GM19328 (cell line): ENCODE data around the gene TBX20.
"Not testable (repeated sequence)": the region's sequence is repeated elsewhere in the genome, so short reads cannot be mapped to it uniquely, and the experiment has no call there.

Experiments
- ATAC-seq: cut with Tn5 transposase; IDR thresholded peaks from one replicate; pipeline ENCODE4 v1.9.1; 2021; ENCODE audit warnings: mild to moderate bottlenecking, moderate library complexity; ENCODE audit not compliant: unreplicated experiment

Gene TBX20

DNA sequence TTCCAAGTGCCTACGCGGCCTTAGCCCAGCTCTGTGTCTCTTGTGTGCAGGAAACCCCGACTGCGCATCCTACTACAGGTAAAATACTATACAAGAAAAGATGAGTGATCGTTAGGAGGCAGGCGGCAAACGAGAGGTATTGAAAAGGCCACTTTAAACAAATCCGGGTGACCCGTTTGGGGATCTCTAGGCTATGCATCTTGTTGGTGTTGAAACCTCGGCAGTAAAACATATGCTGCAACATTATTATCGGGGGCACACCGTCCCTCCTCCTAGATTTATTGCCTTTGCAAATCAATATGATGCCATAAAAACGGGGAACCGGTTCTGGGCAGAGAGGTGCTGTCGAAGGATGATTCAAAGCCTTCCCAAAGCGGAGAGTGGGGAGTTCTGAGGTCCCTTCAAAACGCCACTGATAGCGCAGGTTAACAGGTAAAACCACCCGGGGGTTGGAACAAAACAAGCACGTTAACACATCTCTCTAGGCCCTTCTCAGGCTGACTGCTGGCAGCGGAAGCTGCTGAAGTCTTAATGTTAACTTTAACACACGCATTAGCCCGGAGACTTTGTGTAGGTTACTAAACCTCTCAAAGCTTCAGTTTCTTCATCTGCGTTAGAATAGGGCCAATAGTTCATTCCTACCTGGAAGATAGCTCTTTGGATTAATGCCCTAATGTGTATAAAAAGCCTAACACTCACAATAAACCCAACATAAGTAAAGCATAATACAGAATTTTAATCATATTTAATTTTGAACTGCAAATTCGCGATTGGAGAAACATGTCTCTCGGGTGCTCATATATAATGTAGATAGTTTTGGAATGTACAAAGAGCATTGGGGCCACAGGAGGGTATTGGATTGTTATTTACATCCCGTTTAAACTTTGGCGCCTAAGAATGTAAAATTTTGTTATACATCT is 2.6 kb upstream of the TBX20 start:
- ATAC-seq = no peak

DNA sequence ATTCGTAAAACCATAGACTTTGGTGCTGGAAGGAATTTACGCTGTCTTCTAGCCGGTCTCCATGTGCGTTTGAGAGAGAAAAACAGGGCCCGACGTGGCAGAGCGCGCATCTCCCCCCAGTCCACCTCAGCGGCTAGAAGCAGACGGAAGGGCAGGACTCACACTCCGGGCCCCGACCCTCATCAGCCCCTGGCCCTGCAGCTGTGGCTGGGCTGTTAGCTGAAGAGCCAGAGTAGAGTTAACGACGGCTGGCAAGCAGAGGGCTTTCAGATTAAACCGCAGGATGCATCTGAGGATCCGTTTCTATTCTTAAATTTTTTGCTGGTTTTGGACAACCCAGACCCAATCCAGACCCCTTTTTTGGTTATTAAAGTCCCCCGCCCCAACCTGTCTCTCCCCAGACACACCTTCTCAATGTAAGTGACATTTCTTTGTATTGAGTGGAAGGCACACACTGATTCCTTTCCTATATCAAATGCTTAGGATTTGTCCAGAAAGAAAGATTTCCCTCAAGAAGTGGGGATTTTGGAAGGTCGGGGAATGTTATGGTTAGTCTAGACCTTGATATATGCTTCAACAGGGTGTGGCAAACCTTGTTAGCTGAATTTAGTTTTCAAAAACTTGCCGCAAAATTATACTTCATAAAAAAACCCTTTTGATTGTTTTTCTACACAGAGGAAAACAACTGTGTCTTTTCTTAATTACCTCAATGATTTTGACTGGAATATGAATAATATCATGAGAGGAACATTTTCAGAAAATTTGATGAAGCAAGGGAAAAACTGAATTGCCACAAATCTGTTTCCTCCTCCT is 1.7 kb upstream of the TBX20 start:
- no peak for ATAC-seq

DNA sequence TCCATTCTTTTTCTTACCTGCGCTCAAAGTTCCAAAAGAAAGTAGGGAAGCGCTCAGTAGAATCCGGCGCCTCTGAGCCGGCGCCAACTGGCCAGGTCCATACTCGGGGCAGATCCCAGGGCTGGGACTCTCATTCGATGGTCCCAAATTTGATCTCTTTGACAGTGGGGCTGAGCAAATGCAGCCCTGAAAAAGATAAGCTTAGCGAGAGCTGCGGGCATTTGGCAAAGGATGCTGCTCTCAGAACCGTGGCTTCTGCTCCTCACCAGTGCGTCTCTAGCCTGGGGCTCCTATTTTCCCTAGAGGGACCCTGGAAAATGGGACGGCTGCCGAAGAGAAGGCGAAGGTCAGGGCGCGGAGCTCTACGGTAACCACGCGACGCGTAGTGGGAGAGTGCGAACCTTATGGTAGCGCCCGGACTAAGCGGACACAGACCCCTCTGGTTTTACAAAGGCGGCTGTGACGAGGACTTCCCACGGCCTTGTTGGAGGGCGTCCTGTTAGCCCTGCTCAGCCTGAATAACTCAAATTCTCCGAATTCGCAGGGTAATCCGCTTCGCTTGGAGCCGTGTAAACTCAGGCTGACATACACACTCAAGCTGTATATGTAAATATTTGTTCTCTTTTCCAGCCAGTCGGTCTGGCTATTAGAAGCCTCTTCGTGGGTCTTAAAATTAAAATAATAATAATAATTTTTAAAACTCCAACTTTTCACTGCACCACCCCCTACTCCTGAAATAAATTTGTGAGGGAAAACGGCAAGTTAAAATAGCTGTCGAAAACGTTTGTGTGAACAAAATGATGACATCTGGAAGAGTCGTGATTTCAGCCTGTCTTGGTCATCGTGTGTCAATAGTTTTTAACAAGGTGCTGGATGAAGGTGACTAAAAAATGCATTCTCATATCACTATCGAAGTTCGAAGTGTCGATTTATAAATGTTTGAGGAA is 869 bp upstream of the TBX20 start:
- ATAC-seq = no peak

DNA sequence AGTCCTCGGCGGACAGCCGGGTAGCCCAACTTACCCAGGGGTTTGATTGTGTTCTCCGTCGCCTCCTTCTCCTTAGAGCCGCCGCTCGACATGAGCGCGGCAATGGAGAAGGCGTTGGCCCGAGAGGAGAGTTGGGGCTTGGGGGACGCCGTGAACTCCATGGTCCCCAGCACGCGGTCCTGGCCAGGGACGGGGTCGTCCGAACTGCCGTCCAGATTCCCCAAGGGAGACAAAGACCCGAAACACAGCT is 515 bp downstream of the TBX20 start:
- no peak for ATAC-seq

DNA sequence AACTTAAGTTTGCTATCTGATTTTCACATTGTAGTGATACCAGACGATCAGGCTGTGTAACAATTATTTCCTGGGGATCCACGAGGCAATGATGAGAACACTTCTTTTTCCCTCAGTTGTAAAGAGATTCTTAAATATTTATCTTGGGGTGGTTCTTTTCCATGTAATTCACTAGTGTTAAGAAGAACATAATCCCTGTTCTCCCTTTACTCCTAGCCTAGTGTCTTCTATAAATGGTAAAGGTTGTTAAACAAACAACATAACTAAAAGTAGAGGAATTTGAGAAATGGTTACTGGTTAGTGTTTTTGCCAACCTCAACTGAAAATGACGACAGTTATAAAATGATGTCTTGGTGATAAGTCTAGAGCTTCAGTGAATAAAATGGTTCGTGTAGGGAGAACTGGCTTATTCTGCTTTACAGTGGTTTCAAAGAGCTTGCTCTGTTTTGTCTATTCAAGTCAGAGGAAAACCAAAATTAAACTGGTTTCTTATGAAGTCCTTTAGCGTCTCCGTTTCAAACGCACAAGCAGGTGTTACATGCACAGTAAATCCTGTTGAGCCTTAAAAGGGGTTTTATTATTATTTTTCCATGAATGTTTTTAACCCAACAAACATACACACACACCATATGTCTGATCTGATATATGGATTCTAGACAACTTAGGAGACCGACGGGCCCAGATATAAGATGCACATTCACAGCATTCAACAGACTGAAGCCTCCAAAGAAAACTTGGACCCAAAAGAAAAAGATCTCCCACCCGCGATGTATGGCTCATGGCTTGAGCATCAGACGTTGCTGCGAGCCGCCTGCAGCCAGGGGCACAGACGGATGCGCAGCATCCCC is 1.1 kb downstream of the TBX20 start:
- no peak for ATAC-seq

DNA sequence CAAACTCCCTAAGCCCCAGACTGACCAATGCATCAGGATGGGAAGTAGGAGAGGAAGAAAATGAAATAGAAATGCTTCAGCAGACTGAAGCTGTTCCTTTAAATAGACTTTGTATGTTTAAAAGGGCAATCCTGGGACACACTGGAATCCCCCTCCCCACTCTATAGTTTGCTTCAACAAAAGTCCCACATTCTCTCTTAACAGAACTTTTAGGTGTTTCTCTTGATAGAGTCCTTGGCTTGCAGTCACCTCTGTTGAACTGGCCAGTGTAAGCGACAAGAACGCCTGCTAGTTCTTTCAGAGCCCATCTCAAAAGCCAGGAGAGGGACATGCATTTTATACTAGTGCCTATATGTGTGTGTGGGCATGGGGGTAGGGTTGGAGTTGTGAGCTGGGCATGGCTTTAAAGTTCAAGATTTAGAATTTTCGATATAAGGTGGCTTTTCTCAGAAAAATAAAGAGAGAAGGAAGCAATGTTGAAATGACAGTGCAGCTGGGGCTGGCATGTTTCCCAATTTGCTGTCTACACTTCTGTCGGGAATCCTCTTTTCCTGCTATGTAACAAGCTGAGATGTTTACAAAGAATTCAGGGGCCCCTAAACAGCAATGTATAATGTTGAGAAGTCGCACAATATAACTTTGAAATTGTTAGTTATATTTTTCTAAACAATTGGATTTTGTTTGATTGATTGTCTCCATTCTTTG is 2.1 kb downstream of the TBX20 start:
- ATAC-seq = no peak

DNA sequence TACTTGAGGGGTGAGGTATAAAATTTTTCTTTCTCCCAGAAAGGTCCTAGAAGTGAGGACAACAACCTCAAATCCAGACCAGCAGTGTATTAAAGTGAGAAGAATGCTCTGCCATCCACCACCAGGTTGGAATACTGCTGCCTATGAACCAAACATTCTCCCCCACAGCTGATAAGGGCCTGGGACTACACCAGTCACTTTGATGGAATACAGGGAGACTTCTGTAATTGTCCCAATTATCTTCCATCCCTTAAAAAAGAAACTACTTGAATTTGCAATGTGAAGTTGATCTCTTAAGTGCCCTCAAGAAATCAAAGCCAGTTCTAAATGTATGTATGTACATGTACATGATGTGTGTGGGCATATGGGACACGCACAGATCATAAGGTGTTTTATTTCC is 3.0 kb downstream of the TBX20 start:
- no peak for ATAC-seq

DNA sequence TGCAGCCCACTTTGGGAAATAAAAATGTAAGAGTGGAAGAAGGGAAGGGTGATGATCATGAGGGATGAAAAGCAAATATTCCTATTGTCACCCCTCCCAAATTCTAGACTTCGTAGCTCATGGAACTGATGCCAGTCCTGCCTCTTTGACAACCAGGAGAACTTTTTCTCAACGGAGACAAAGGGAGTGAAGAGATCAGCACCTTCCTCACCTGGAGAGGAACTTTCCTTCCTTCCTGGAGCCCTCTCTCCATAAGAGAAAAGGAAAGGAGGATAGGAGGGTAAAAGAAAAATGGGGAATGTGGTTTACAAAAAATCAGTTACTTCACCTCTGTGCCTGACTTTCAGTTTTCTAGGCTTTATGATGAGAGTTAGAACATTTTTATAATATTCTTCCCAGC is 3.4 kb downstream of the TBX20 start:
- ATAC-seq = no peak

DNA sequence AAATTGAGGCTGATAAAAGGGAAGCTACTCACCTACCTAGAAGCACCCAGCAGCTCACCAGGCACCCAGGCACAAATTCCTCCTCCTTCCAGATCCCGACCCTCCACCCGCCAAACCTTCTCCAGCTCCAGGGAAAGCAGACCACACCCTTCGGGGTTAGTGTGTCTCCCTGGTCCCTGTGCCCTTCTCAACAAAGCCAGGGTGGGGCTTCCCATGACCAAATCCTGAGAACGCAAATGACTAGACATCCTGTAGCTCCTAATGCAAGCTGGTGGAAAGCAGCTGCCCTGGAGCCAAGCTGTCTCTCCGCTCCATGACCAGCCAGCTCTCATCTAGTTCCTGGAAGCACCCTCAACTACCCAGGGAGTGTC is 4.4 kb downstream of the TBX20 start:
- ATAC-seq = no peak

DNA sequence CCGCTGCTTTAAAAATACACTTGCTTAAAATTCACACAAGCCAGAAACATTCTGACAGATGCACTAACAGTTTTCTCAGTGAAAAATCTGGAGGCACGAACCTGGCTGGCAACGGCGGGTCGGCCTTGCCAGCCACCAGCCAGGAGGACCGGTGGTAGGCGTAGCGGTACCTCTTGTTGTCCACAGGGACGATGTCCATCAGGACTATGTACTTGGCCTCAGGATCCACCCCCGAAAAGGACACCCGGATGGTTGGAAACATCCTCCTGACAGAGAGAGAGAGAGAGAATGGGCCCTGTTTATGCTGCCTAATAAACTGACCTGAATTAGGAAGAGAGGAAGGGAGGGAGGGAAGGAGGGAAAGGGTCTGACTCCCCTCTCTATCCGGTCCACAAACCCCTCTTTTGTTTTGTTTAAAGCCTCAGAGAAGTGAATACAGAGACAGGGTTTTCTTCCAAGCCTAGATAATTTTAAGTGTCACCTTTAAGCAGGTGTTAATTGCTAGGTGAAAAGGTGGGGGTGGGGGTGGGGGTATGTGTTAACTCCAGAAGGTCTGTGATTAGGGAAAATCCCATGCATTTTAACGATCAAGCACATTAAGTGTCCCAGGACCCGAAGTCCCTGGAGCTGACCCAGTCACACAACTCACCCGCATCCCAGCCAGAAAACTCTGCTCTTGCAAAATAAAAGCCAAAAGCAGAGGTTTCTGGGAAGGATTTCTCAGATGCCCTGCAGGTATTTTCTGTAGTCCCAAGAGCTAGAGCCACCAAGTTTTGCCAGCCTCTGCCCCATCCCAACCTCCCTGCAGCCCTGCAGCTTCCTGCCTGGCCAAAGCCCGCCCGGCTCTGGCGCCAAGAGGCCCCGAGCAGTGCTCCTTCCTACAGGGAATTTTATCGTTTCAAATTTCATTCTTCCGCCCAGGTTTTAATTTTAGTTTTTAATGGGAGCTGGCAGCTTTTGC is 5.0 kb downstream of the TBX20 start:
- ATAC-seq = no peak

DNA sequence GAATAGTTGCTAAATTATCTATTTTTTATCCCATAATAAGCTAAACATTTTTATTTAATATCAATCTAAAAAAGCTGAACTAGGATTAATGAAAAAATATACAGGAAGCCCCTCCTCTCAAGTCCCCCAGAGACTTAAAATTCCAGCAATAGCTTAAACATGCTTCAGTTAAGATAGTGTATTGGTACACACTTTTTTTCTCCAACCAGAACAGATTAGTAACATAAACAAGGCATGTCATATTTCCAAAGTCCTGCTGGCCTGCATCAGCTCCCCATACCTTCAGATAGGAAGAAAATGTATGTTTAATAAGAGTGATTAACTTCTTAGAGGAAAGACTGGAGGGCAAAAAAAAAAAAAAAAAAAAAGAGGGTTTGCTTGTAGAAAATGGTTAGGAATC is 7.1 kb downstream of the TBX20 start:
- no peak for ATAC-seq

DNA sequence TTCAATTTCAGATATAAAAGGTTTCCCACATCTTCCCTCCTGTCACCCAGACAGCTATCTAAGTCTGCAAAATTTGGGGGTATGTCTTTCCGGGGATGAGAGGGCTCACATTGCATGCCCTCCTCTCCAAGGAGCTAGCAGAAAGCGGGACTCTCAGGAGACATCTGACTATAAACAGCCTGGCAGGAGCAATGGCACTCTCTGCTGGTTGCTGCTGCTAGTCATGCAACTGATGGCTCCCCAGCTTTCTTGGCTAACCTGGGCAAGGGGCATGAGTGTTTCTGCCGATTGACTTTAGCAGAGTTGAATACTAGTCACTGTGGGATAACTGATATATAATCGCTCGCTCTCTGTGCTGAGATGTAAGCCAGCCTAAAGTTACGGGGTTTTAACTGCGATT is 12.0 kb downstream of the TBX20 start:
- ATAC-seq = no peak

DNA sequence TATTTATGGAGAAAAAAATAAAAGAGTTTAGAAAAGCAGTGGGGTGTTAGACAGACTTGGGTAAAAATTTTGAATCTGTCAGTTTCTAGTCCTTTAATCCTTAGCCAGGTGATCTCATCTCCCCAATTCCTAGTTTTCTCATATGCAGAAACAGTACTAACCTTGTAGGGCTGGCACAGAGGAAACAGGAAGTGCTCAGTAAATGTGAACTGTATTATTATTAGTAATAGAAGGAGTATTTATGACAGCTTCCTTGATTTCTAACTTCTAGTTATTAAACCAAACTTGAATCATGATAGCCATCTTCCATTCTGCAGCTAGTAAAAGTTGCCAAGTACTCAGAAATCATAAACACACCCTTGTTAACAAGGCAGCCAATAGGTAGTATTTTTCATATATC is 12.5 kb downstream of the TBX20 start:
- no peak for ATAC-seq

DNA sequence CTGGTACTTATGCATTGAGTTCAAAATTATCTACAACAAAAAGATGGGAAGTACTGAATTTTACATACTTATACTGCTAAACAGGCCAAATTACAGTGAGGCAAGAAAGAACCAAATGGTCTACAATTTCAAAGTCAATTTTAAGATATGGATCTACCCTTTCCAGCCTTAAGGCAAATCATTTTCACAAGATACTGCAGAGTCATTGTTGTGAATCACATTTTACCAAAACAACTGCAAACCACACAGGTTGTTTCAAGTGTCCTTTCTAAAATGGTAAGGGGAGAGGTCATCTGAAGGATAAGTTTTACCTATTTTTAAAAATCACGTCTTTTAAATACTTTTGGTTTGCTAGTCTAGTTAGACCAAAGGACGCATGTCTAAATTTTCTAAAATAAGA is 12.9 kb downstream of the TBX20 start:
- not testable (repeated sequence) for ATAC-seq

DNA sequence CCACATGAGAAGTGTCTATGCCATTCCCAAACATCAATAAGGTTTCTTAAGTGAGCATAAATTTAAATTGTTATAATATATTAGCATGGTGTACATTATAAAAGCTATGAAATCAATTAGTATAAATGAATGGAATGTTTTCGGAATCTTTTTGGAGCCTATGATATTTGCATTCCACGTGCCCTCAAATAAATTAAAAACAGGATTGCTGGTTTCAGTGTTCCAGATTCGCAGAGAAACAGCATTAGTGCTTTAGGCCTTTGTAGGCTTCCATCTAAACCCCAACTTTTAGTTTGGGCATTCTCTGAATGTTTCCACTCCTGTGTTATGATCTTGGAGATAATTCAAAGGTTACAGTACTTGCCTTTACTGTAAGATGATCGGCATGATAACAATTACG is 15.4 kb downstream of the TBX20 start:
- not testable (repeated sequence) for ATAC-seq

DNA sequence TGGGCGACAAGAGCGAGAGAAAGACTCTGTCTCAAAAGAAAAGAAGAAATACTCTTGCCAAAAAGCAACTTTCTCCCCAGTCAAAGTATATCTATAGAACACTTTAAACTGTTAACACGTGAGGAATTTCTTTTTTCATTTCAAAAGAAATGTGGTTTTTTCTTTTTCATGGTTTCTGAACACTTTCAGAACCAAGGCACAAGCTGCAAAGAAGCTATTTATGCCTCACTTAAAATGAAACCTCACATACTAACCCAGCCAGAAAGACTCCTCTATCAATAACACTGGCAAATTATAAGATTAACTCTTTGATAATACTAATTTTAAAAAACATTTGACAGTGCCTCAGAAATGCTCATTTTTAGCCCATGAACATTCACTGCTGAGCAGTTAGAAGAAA is 20.9 kb downstream of the TBX20 start:
- no peak for ATAC-seq

DNA sequence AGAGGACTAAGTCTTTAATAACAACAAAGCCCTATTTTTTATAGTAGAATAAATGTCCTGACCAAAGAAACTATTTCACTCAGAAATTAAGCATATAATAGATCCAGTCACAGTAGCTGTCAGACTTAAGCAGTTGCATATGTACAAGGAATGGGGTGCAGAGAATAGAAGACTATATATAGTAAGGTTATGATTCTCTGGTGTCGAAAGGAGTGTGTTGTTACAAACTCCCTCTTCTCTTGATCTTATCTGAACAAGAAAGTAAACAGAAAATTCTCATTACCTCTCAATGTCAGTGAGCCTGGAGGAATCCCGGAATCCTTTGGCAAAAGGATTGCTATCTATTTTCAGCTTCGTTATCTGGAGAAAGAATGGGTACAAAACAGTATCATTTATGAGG is 22.7 kb downstream of the TBX20 start:
- not testable (repeated sequence) for ATAC-seq

DNA sequence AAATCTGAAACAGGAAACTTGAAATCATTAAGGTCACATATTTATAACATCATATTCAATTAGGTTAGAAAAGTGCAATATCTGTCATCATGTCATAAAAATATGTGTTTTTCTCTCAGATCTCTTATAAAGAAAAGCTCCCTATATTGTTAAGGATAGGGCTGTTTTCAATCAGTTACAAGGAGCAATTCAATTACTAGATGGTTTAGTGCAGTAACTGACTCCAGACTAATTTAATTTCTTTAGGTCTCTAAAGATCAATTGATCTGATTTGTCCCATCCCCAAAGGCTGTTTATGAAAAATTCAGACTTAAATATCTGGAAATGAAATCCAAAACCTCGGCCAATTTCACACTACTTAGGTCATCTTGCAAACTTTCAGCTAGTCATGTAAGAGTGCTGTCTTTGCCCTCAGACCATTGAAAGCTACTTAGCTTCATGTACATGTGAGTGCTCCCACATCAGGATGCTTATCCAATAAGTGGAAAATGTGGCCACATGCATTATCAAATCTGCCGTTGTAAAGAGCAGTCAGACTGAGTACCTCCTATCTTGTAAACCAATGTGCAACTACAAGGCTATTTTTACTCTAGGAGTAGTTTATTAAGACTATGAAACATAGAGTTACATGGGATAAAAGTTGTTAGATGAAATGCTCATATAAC is 24.7 kb downstream of the TBX20 start:
- ATAC-seq = not testable (repeated sequence)
